Body of pancreas (tissue), 2 donors: ENCODE results near the gene SPOCK1. TPM values are rescaled to one million over a fixed set of nuclear protein-coding genes. Genes with fewer than 3 reads are reported as not detected.

Experiments
- small RNA-seq: library from RNA; depleted of rRNA; stranded (forward); fragments of <200 nt; gene quantifications from one replicate; pipeline ENCODE3, GENCODE V24; 2016
- total RNA-seq, 2 donors: library from RNA; depleted of rRNA; stranded (reverse); fragments of >200 nt; gene quantifications; one replicate each; pipeline ENCODE4 v1.1.0, GENCODE V29; 2016

Gene SPOCK1
- total RNA-seq, 2 donors from 2014 or later: 22.4 to 30.6 TPM

Small RNA genes lying within 50 kb of the gene (small RNA-seq; reads per million reads assigned to genes)
- not detected for gene RNA5SP193

Other genes with a start within 250 kb of the SPOCK1 start
- gene KLHL3, start 236.8 kb upstream of the SPOCK1 start, total RNA-seq: 1 to 10 TPM; 3.3 to 5.7 TPM